DND-41 (cell line): ENCODE results near the gene DENND6B.

Experiments used
- EZH2 ChIP-seq: IDR thresholded peaks from 3 replicates; pipeline ENCODE4 v1.6.1; 2012; ENCODE audit warnings: borderline replicate concordance, low read depth, mild to moderate bottlenecking, moderate library complexity, low read length, inconsistent platforms; ENCODE audit not compliant: severe bottlenecking
- TF ChIP-seq, protein P1 (sequence below): IDR thresholded peaks from 2 replicates; pipeline ENCODE4 v1.5.1; 2012; ENCODE audit warnings: borderline replicate concordance, low read length, moderate library complexity, mild to moderate bottlenecking; ENCODE audit not compliant: poor library complexity, severe bottlenecking; ENCODE audit errors: extremely low read depth

DNA sequence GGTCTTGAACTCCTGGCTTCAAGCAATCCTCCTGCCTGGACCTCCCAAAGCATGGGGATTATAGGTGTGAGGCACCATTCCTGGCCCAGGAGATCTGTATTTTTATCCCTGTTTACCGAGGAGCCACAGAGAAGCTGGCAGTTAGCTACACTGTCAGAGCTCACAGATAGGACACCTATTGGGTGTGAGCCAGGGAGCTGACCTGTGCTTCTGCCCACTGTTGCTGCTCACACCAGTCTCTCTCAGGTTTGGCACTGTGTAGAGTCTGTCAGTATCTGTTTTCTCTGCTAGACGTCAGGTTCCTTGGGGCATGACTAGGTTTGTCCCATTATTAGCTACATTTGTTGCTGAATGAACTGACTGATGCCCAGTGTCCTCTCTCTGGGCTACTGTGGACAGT is 33.8 kb upstream of the DENND6B start:
- TF ChIP-seq, protein P1, sequence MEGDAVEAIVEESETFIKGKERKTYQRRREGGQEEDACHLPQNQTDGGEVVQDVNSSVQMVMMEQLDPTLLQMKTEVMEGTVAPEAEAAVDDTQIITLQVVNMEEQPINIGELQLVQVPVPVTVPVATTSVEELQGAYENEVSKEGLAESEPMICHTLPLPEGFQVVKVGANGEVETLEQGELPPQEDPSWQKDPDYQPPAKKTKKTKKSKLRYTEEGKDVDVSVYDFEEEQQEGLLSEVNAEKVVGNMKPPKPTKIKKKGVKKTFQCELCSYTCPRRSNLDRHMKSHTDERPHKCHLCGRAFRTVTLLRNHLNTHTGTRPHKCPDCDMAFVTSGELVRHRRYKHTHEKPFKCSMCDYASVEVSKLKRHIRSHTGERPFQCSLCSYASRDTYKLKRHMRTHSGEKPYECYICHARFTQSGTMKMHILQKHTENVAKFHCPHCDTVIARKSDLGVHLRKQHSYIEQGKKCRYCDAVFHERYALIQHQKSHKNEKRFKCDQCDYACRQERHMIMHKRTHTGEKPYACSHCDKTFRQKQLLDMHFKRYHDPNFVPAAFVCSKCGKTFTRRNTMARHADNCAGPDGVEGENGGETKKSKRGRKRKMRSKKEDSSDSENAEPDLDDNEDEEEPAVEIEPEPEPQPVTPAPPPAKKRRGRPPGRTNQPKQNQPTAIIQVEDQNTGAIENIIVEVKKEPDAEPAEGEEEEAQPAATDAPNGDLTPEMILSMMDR, result no peak
- TF ChIP-seq EZH2, result no peak
